HG03108 (cell line): ENCODE measurements around the gene OMD.

Source experiments
- ATAC-seq: cut with Tn5 transposase; IDR thresholded peaks from one replicate; pipeline ENCODE4 v1.9.1; 2021; ENCODE audit warnings: moderate library complexity; ENCODE audit not compliant: unreplicated experiment

Gene OMD, protein sequence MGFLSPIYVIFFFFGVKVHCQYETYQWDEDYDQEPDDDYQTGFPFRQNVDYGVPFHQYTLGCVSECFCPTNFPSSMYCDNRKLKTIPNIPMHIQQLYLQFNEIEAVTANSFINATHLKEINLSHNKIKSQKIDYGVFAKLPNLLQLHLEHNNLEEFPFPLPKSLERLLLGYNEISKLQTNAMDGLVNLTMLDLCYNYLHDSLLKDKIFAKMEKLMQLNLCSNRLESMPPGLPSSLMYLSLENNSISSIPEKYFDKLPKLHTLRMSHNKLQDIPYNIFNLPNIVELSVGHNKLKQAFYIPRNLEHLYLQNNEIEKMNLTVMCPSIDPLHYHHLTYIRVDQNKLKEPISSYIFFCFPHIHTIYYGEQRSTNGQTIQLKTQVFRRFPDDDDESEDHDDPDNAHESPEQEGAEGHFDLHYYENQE

GRCh38 chr9:92424340-92424739 is at the start of gene OMD:
Gene OMD (minus strand): TSS chr9:92424471. CDS start chr9:92417558, 6,913 bp downstream.
- ATAC-seq: no peak

DNA sequence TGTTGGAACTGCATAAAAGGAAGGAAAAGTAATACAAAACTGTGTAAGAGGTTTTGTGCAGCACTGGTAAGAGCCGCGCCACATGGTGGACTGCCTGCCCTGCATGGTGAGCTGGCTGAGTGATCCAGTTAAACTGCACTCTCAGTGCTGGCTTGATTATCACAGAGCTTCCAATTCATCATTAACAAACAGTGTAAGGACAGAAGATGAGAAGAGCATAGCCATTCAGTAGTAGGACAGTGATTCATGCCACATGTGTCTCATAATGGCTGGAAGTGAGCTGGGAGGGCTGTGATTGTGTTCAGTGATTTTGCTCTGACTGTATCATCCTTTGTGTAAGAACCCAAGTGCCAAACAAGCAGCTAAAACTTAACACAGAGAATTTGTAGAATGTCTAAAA is 43.9 kb upstream of the OMD start:
- ATAC-seq: no peak

- ATAC-seq: no peak
These were observed 43.2 kb upstream of the OMD start for GRCh38 chr9:92467511-92467910.

- ATAC-seq: no peak
These were observed 42.8 kb upstream of the OMD start for GRCh38 chr9:92467041-92467440.

DNA sequence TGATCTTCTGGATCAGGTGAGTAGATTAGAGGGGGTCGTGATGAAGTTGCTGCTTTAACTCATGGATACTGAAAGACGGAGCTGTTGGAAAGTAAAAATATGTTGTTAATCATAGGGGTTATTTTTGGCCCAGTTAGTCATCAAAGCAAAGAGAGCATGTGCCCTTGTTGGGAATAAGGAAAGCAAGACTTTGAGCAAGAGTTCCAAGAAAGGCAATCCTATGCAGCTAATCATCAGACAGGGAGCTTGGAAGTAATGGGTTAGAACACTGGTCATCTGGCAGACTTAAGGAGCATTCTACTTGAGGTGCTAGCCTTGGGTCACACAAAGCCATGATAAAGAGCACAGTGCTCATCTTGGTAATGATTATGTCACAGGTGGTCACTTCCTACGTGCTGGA is 39.7 kb upstream of the OMD start:
- ATAC-seq: no peak

GRCh38 chr9:92463387-92463786 is 39.1 kb upstream of the OMD start:
- no peak for ATAC-seq

DNA sequence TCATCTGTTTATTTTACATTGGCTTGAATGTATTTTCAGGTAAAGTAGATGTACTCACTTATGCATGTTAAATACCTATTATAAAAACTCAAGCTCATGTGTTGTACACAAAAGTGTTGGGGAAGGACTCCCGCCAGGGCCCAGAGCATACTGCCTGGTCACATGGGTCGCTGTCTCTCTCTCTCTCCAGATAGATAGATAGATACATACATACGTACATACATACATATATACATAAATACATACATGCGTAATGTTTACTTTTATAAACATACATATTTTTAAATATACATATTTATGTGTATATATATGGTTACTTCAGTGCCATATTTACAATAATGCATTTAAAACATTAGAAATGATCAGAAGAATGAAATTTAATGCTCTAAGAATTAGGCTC is 33.3 kb upstream of the OMD start:
- ATAC-seq: no peak

GRCh38 chr9:92455217-92455616 is 30.9 kb upstream of the OMD start:
- no peak for ATAC-seq

GRCh38 chr9:92446536-92446935 is 22.3 kb upstream of the OMD start:
- ATAC-seq: no peak

DNA sequence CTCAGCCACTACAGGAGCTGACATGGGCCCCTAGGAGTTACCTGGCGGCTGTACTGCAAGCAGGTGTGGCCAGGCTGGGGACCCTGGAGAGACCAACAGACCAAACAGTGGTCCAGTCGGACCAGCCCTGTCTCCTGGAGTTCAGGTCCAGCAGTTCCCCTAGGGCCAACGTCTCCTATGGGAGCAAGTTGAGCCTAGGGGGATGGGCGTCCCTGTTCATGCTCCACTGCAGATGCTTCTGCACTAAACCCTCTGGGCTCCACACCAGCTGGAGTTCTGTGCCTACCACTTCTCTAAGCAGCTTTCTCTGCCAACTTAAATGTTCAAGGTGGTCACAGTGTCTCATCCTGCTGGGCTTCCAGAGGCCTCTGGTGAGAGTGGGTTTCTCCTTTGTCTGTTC is 20.6 kb upstream of the OMD start:
- no peak for ATAC-seq

- ATAC-seq: no peak
These were observed 16.4 kb upstream of the OMD start for GRCh38 chr9:92440751-92441046.

DNA sequence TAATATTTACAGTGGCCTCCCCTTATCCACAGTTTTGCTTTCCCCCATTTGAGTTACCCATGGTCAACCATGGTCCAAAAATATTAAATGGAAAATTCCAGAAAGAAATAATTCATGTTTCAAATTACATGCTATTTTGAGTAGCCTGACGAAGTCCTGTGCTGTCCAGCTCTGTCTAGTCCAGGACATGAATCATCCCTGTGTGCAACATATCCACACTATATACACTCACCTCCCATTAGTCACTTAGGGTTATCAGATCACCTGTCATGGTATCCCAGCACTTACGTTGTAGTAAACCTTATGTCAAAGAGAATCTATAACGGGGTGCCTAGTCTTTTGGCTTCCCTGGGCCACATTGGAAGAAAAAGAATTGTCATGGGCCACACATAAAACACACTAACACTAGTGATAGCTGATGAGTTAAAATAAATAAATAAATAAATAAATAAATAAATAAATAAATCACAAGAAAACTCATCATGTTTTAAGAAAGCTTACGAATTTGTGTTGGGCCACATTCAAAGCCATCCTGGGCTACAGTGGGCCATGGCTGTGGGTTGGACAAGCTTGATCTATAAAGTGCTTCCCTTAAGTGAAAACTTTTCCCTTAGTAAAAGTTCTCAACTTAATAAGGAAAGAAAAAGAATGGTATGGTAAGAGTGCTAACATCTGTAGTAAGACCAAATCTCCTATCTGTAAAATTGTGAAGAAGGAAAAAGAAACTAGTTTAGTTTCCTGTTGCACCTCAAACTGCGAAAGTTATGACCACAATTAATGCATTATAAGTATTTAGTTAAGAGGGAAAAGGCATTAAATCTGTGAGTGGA is 15.9 kb upstream of the OMD start:
- ATAC-seq: no peak

DNA sequence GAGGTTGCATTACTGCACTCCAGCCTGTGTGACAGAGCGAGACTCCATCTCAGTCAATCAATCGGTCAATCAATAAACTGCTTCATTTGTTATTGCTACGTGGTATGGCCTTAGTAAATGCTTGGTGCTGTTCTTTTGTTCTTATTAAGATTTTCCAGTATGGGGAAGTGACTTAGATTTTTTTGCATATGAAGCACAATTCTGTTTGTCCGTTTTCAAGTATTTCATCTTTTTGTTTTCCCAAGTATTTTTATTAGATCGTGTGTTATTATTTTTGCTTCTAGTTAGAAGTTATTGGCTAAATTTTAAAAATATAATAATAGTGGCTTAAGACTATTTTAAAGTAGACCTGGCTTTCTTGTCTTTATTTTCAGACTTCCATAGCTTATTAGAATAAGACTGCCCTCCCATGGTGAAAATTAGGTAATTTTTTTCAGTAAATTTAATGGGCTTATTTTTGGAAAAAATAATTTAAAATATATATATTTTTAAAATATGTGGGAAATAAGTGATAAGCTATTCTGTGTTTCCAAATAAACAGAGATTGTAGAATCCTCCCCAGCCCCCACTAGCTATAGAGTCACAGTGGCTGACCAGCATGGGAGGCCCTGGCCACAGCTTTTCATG is 14.7 kb upstream of the OMD start:
- ATAC-seq: no peak

DNA sequence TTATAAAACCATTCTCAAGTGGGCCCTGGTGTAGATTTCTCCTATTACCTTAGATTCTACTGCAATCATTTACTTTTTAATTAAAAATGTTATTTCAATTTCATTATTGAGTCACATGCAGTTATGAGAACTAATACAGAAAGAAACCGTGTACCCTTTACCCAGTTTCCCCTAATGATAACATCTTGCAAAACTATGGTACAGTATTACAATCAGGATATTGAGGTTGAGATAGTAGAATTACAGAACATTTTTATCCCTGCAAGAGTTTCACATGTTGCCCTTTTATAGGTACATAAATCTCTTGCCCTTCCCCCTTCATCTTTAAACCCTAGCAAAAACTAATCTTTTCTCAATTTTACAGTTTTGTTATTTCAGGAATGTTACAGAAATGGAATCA is 11.0 kb upstream of the OMD start:
- ATAC-seq: no peak

DNA sequence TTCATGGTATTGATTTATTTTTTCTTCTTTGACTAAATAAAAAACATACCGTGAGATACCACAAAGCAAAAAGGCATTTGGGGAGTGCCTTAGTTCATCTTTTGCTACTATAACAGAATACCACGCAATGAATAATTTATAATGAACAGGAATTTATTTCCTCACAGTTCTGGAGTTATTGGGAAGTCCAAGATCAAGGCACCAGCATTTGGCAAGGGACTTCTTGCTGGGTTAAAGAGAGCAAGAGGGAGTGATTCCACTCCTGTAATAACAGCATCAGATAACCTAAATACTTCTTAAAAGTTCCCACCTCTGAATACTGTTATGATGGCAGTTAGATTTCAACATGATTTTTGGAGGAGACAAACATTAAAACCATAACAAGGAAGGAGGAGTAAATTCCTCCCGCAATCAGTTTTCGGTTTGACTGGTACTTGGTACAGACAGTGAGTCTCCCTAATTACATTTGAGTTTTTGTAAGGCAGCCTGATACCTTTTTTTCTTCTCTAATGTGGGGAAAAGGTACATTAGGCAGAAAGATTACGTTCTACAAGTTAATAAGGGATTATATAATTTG is 8.8 kb upstream of the OMD start:
- no peak for ATAC-seq

DNA sequence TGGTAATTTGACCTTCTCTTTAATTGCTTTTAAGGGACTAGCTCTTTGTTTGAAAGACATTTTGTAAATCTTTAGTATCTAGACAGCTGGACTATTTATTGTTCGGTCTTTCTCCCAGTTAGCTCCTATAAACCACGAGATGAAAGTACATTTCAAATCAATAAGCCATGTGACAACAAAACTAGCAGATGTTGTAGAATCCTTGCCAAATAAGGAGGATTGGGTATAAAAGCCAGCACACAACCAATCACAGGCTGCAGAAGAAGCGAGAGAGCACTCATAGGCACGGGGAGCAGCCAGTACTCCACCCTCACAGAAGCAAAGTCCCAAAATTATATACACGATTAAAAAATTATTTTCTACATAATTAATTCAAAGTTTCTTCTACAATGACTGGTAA is 8.1 kb upstream of the OMD start:
- ATAC-seq: no peak

DNA sequence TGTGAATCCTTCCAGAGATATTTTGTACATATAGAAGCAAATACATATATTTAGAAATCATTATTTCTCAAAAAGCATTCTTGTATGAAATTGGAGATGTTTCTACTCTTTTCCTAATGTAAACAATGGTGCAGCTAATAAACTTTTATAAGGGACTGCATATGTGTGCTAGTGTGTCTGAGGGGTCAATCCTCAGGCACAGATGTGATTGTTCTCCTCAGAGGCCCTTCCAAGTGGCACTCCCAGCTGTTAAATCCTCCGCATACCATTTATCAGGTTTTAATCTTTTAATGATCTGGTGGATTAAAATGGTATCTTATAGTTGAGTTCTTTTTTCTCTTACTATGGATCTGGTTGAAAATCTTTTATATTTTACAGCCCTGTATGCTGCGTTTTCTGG is 5.6 kb upstream of the OMD start:
- no peak for ATAC-seq

GRCh38 chr9:92426501-92427145 is 2.4 kb upstream of the OMD start:
- no peak for ATAC-seq

- ATAC-seq: no peak
These were observed 1.2 kb upstream of the OMD start for GRCh38 chr9:92425474-92425873.

DNA sequence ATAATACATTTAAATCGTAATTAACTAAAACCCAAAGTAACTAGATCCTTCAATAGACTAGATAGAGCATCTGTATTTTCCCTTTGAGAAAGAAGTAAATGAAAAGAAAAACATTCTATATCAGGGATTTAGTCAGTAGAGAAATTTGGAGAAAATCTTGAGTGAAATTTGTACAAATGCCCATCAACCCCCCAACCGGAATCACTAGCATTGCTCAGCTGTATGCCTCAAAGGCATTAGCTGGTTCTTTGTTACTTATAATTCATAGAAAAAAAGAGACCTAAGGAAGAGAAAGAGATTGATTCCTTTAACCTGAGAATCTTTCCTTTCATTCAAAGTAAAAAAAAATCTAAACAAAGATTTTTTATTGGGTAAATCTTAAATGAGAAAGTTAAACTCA is 659 bp downstream of the OMD start:
- no peak for ATAC-seq
